ENCODE results near the gene KRCC1. TPM values are rescaled to one million over a fixed set of nuclear protein-coding genes. Genes with fewer than 3 reads are reported as not detected.
"Not testable (repeated sequence)": the region's sequence is repeated elsewhere in the genome, so short reads cannot be mapped to it uniquely, and the experiment has no call there.

KRCC1 gene
- total RNA-seq, 4 donors from 2014 or later: 12.9 to 22.1 (median 17.9) TPM

- Histone ChIP-seq H3K9me3 (no peaks in the 10 kb centered on the region), H3K27ac (no peak overlapping the region), H3K4me3 (no peak overlapping the region), H3K4me1 (peaks cover 30% of the 10 kb centered on the region), H3K27me3 (no peaks in the 10 kb centered on the region), H3K36me3 (no peaks in the 10 kb centered on the region)
- no peak for DNase-seq (ENCODE audit: low spot score in 2 of 2)
- TF ChIP-seq POLR2A (IDR thresholded peaks at IDR 0.05): no peak
- TF ChIP-seq POLR2AphosphoS5 (IDR thresholded peaks at IDR 0.05): no peak
- no peak for TF ChIP-seq EP300 (IDR thresholded peaks at IDR 0.05)
- TF ChIP-seq CTCF (IDR thresholded peaks at IDR 0.05): no peak
- 81% methylated on average over 3 of the region's 3 CpGs for WGBS
Observed at GRCh38 chr2:88048541-88048940, 7.0 kb downstream of the KRCC1 start.

GRCh38 chr2:88045561-88045960, 10.0 kb downstream of the KRCC1 start:
- 80% methylated on average over 6 of the region's 6 CpGs for WGBS
- peaks cover 23% of the 10 kb centered on the region for H3K4me1 ChIP-seq
- not testable (repeated sequence) for H3K36me3 ChIP-seq; H3K9me3 ChIP-seq; H3K27me3 ChIP-seq; DNase-seq (ENCODE audit: low spot score in 2 of 2); H3K27ac ChIP-seq; H3K4me3 ChIP-seq

GRCh38 chr2:88042476-88042875, 13.1 kb downstream of the KRCC1 start:
- Histone ChIP-seq H3K4me1 (peaks cover 15% of the 10 kb centered on the region), H3K4me3 (no peak overlapping the region), H3K27ac (no peak overlapping the region), H3K27me3 (no peaks in the 10 kb centered on the region), H3K36me3 (no peaks in the 10 kb centered on the region), H3K9me3 (no peaks in the 10 kb centered on the region)
- TF ChIP-seq POLR2A (IDR thresholded peaks at IDR 0.05) (no peak), CTCF (IDR thresholded peaks at IDR 0.05) (no peak), POLR2AphosphoS5 (IDR thresholded peaks at IDR 0.05) (no peak), EP300 (IDR thresholded peaks at IDR 0.05) (no peak)
- 66% methylated on average over 5 of the region's 5 CpGs for WGBS
- no peak for DNase-seq (ENCODE audit: low spot score in 2 of 2)

GRCh38 chr2:88038263-88039105, 17.1 kb downstream of the KRCC1 start:
- peaks cover 10% of the 10 kb centered on the region for H3K36me3 ChIP-seq
- no peaks in the 10 kb centered on the region for H3K9me3 ChIP-seq
- TF ChIP-seq CTCF (IDR thresholded peaks at IDR 0.05): no peak
- no peak for TF ChIP-seq POLR2AphosphoS5 (IDR thresholded peaks at IDR 0.05)
- no peak for TF ChIP-seq POLR2A (IDR thresholded peaks at IDR 0.05)
- TF ChIP-seq EP300 (IDR thresholded peaks at IDR 0.05): no peak
- H3K27ac ChIP-seq: no peak overlapping the region
- DNase-seq (ENCODE audit: low spot score in 2 of 2): no peak
- H3K27me3 ChIP-seq: no peaks in the 10 kb centered on the region
- no peak overlapping the region for H3K4me3 ChIP-seq
- H3K4me1 ChIP-seq: peaks cover 5% of the 10 kb centered on the region
- 96% methylated on average over 4 of the region's 4 CpGs for WGBS

- no peak overlapping the region for H3K27ac ChIP-seq
- TF ChIP-seq POLR2A (IDR thresholded peaks at IDR 0.05) (no peak), CTCF (IDR thresholded peaks at IDR 0.05) (no peak)
- peaks cover 24% of the 10 kb centered on the region for H3K36me3 ChIP-seq
- H3K27me3 ChIP-seq: no peaks in the 10 kb centered on the region
- no peak overlapping the region for H3K4me3 ChIP-seq
- DNase-seq (ENCODE audit: low spot score in 2 of 2): no peak
- no peaks in the 10 kb centered on the region for H3K9me3 ChIP-seq
- H3K4me1 ChIP-seq: no peaks in the 10 kb centered on the region
Observed at GRCh38 chr2:88036606-88037005, 19.0 kb downstream of the KRCC1 start.

GRCh38 chr2:88036182-88036581, 19.4 kb downstream of the KRCC1 start:
- Histone ChIP-seq H3K9me3 (no peaks in the 10 kb centered on the region), H3K4me3 (no peak overlapping the region)
- WGBS: 84% methylated on average over 2 of the region's 2 CpGs

More at GRCh38 chr2:88036182-88036581, 19.4 kb downstream of the KRCC1 start:
- no peak overlapping the region for H3K27ac ChIP-seq
- TF ChIP-seq POLR2A (IDR thresholded peaks at IDR 0.05) (no peak), CTCF (IDR thresholded peaks at IDR 0.05) (no peak), POLR2AphosphoS5 (IDR thresholded peaks at IDR 0.05) (no peak), EP300 (IDR thresholded peaks at IDR 0.05) (no peak)
- H3K27me3 ChIP-seq: no peaks in the 10 kb centered on the region
- no peak for DNase-seq (ENCODE audit: low spot score in 2 of 2)
- peaks cover 29% of the 10 kb centered on the region for H3K36me3 ChIP-seq
- no peaks in the 10 kb centered on the region for H3K4me1 ChIP-seq
